Sigmoid colon (tissue), 4 donors: ENCODE measurements around the gene DEGS2.
"Not testable (repeated sequence)": the region's sequence is repeated elsewhere in the genome, so short reads cannot be mapped to it uniquely, and the experiment has no call there.

Experiments
- CTCF ChIP-seq, 4 experiments: fragments of 450-650 bp in 3 of 4; fragments of 200-600 bp in 1 of 4; IDR thresholded peaks; one replicate each; pipeline ENCODE4 v1.5.1; 2016 to 2019; ENCODE audit warnings: antibody characterized with exemption in 4 of 4, mild to moderate bottlenecking in 3 of 4, moderate library complexity in 2 of 4
- POLR2AphosphoS5 ChIP-seq, 4 donors: sonication (generic); formaldehyde crosslinking; IDR thresholded peaks; one replicate each; pipeline ENCODE4 v1.6.1; 2017; ENCODE audit warnings: antibody characterized with exemption in 4 of 4

GRCh38 chr14:100181876-100182551, 22.6 kb upstream of the DEGS2 start:
- TF ChIP-seq CTCF, POLR2AphosphoS5 (IDR thresholded peaks at IDR 0.05): not testable (repeated sequence)
